K562 (cell line): Measurements from ENCODE around the gene EOLA1. TPM values are rescaled to one million over a fixed set of nuclear protein-coding genes. Genes with fewer than 3 reads are reported as not detected.

Experiments
- CREB1 ChIP-seq, 2 experiments: sonication (generic) in 1 of 2; formaldehyde crosslinking in 1 of 2; IDR thresholded peaks; 2 replicates each; pipeline versions ENCODE4 v1.6.1 to v1.8.0; 2012 to 2022; ENCODE audit warnings: inconsistent platforms in 1 of 2, mild to moderate bottlenecking in 1 of 2, missing genetic modification reagents in 1 of 2, moderate library complexity in 1 of 2
- CXXC5 ChIP-seq: fragments of 250-450 bp; sonication (Bioruptor Pico); IDR thresholded peaks from 2 replicates; pipeline ENCODE4 v1.8.0; 2022; ENCODE audit warnings: inconsistent platforms, mild to moderate bottlenecking, moderate library complexity
- FUS ChIP-seq: fragments of 200-400 bp; formaldehyde crosslinking; optimal IDR thresholded peaks from 2 replicates; pipeline ENCODE3; 2017; ENCODE audit warnings: low read depth, low read length
- HMGN3 ChIP-seq: IDR thresholded peaks from 2 replicates; pipeline ENCODE4 v1.6.1; 2011; ENCODE audit warnings: borderline replicate concordance, low read depth, mild to moderate bottlenecking, mixed read lengths, low read length; ENCODE audit not compliant: insufficient read length; ENCODE audit errors: extremely low read depth
- MGA ChIP-seq: fragments of 450-650 bp; IDR thresholded peaks from 2 replicates; pipeline ENCODE4 v1.6.1; 2016; ENCODE audit warnings: mild to moderate bottlenecking, moderate library complexity
- MNT ChIP-seq, 2 experiments: fragments of 450-650 bp; conservative IDR thresholded peaks; 2 replicates each; pipeline ENCODE4 v1.6.1; 2017; ENCODE audit warnings: mild to moderate bottlenecking in 2 of 2, moderate library complexity in 2 of 2
- POLR2A ChIP-seq: fragments of 450-650 bp; conservative IDR thresholded peaks from 2 replicates; pipeline ENCODE4 v1.6.1; 2016
- PPARD ChIP-seq: fragments of 250-450 bp; sonication (Bioruptor Pico); IDR thresholded peaks from 2 replicates; pipeline ENCODE4 v1.8.0; 2022; ENCODE audit warnings: inconsistent platforms, mild to moderate bottlenecking, moderate library complexity
- RBFOX2 ChIP-seq: fragments of 200-400 bp; formaldehyde crosslinking; IDR thresholded peaks from 2 replicates; pipeline ENCODE4 v1.6.1; 2017; ENCODE audit warnings: low read depth, mild to moderate bottlenecking, low read length, moderate library complexity
- SMARCC2 ChIP-seq: fragments of 450-650 bp; IDR thresholded peaks from 2 replicates; pipeline ENCODE4 v1.6.1; 2017; ENCODE audit warnings: antibody characterized with exemption, moderate library complexity, mild to moderate bottlenecking, low read depth
- ZSCAN32 ChIP-seq: fragments of 450-650 bp; formaldehyde crosslinking; IDR thresholded peaks from 2 replicates; pipeline ENCODE4 v1.4.0; 2020; ENCODE audit warnings: mild to moderate bottlenecking, moderate library complexity
- polyA plus RNA-seq, 8 experiments: library from polyadenylated mRNA; depleted of rRNA in 4 of 8; stranded (reverse) in 5 of 8; unstranded in 3 of 8; fragments of >200 nt; fragmentation: Nextera tagmentation in 2 of 8; fragmentation: Illumina TruSeq in 1 of 8; extraction: Ambion mirVana in 2 of 8; extraction: Trizol in 1 of 8; gene quantifications; 2 replicates each; pipeline versions ENCODE4 v1.2.1 to v1.2.3, GENCODE V29; 2011 to 2014; ENCODE audit warnings: inconsistent platforms in 1 of 8, missing spikeins in 1 of 8
- total RNA-seq, 7 experiments: library from RNA; depleted of rRNA in 6 of 7; stranded (reverse); fragments of >200 nt in 6 of 7; fragmentation: Illumina TruSeq in 2 of 7; extraction: Trizol in 2 of 7; gene quantifications; 2 replicates each; pipeline versions ENCODE4 v1.2.1 to v1.2.3, GENCODE V29; 2011 to 2021; ENCODE audit warnings: low replicate concordance in 1 of 7

Gene EOLA1
- total and polyA plus RNA-seq, 9 of the 15 experiments (the other 6 are each of a cell fraction or from before 2014, with no cell fraction given) = 6.3 to 32.9 (median 18.2) TPM

GRCh38 chrX:149540621-149541520, at the start of gene EOLA1 (continued):
- peak; percentile 59 to 81; a peak in 3 of 4 replicates for TF ChIP-seq MNT (conservative IDR thresholded peaks at IDR 0.05)
- TF ChIP-seq MGA = peak; percentile 60
- TF ChIP-seq ZSCAN32 (CRISPR knock-in tag) = no peak
- TF ChIP-seq CREB1 (IDR thresholded peaks at IDR 0.05) = peak; percentile 83
- TF ChIP-seq CREB1 (CRISPR knock-in tag; IDR thresholded peaks at IDR 0.05) = peak; percentile 84
- peak; percentile 69 for TF ChIP-seq POLR2A
- TF ChIP-seq RBFOX2 = peak; percentile 77
- TF ChIP-seq PPARD = no peak
- peak; percentile 92 for TF ChIP-seq CXXC5 (CRISPR knock-in tag)
- TF ChIP-seq HMGN3 = no peak
- no peak for TF ChIP-seq SMARCC2
- TF ChIP-seq FUS = no peak
